Measurements from ENCODE around the gene GPAM.

- TF ChIP-seq FOXK2 (IDR thresholded peaks at IDR 0.05): no peak
- no peak for TF ChIP-seq FOXM1 (IDR thresholded peaks at IDR 0.05; ENCODE audit: borderline replicate concordance)
- no peak for TF ChIP-seq SUZ12 (IDR thresholded peaks at IDR 0.05)
- no peak for TF ChIP-seq BHLHE40 (IDR thresholded peaks at IDR 0.05; ENCODE audit: borderline replicate concordance)
- TF ChIP-seq FOXA1 (IDR thresholded peaks at IDR 0.05): no peak
- TF ChIP-seq ARNT (IDR thresholded peaks at IDR 0.05): no peak
- TF ChIP-seq, protein P1, sequence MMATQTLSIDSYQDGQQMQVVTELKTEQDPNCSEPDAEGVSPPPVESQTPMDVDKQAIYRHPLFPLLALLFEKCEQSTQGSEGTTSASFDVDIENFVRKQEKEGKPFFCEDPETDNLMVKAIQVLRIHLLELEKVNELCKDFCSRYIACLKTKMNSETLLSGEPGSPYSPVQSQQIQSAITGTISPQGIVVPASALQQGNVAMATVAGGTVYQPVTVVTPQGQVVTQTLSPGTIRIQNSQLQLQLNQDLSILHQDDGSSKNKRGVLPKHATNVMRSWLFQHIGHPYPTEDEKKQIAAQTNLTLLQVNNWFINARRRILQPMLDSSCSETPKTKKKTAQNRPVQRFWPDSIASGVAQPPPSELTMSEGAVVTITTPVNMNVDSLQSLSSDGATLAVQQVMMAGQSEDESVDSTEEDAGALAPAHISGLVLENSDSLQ (IDR thresholded peaks at IDR 0.05): no peak
- no peak for TF ChIP-seq NFRKB (IDR thresholded peaks at IDR 0.05)
These were observed 40.2 kb upstream of the GPAM start for GRCh38 chr10:112223725-112224124.

Data from HEK293T (cell line).